Endodermal cell (in vitro differentiated cells): Measurements from ENCODE around the gene ATXN1. TPM values are rescaled to one million over a fixed set of nuclear protein-coding genes. Genes with fewer than 3 reads are reported as not detected.

Experiments used
- DNase-seq: peaks from one replicate; pipeline ENCODE4 v3.0.0-alpha.2; 2017
- H3K27ac ChIP-seq: 2 replicates; pipeline ENCODE4 v1.5.1; 2013; ENCODE audit warnings: mild to moderate bottlenecking, low read depth, low read length, moderate library complexity
- H3K27me3 ChIP-seq: 2 replicates; pipeline ENCODE4 v1.6.1; 2013; ENCODE audit warnings: mild to moderate bottlenecking, low read length, moderate library complexity; ENCODE audit not compliant: insufficient read depth, control insufficient read depth, poor library complexity, severe bottlenecking
- H3K36me3 ChIP-seq: 2 replicates; pipeline ENCODE4 v1.7.0; 2013; ENCODE audit warnings: mild to moderate bottlenecking, low read length, moderate library complexity; ENCODE audit not compliant: control insufficient read depth, insufficient read depth
- H3K4me1 ChIP-seq: one replicate; pipeline ENCODE4 v1.7.0; 2013; ENCODE audit warnings: low read length; ENCODE audit not compliant: control insufficient read depth, insufficient read depth
- H3K4me3 ChIP-seq: 2 replicates; pipeline ENCODE4 v1.5.1; 2013; ENCODE audit warnings: mild to moderate bottlenecking, low read length, moderate library complexity
- H3K9ac ChIP-seq: 2 replicates; pipeline ENCODE4 v1.6.1; 2013; ENCODE audit warnings: mild to moderate bottlenecking, low read length, moderate library complexity; ENCODE audit not compliant: poor library complexity, severe bottlenecking; ENCODE audit errors: extremely low read depth
- H3K9me3 ChIP-seq: 2 replicates; pipeline ENCODE4 v1.6.1; 2013; ENCODE audit warnings: mild to moderate bottlenecking, low read length, moderate library complexity; ENCODE audit not compliant: control insufficient read depth
- H3K27ac Mint-ChIP-seq: 2 replicates; pipeline ENCODE4 v1.8.0; 2020; ENCODE audit warnings: mixed read lengths
- H3K27me3 Mint-ChIP-seq: 2 replicates; pipeline ENCODE4 v1.8.0; 2021; ENCODE audit warnings: mild to moderate bottlenecking, mixed read lengths; ENCODE audit not compliant: insufficient read depth
- H3K36me3 Mint-ChIP-seq: 2 replicates; pipeline ENCODE4 v1.8.0; 2020; ENCODE audit warnings: low read depth, mixed read lengths
- H3K4me1 Mint-ChIP-seq: 2 replicates; pipeline ENCODE4 v1.8.0; 2020; ENCODE audit warnings: mixed read lengths
- H3K4me3 Mint-ChIP-seq: 2 replicates; pipeline ENCODE4 v1.8.0; 2020; ENCODE audit warnings: mild to moderate bottlenecking, moderate library complexity, mixed read lengths
- H3K9me3 Mint-ChIP-seq: 2 replicates; pipeline ENCODE4 v1.8.0; 2020; ENCODE audit warnings: mild to moderate bottlenecking, mixed read lengths
- WGBS, 2 experiments: methylation state at CpG; one replicate each; pipeline versions ENCODE4 v1.1.5 to v1.1.7; 2013; ENCODE audit warnings: missing lambda C conversion rate in 2 of 2, mixed read lengths in 1 of 2; ENCODE audit not compliant: insufficient coverage in 1 of 2, insufficient read length in 1 of 2; 5-methylcytosine and 5-hydroxymethylcytosine counted together
- total RNA-seq, 2 donors: library from RNA; stranded (reverse); fragmentation: NEBNext Ultra II Directional in 1 of 2; extraction: Animal tissue kit (Norgen Biotek cat#: 25700) in 1 of 2; gene quantifications; 2 replicates in 1 of 2; 3 replicates in 1 of 2; pipeline ENCODE4 v1.2.1, GENCODE V29; 2021
- TF ChIP-seq, protein P1 (sequence below): fragments of 200-600 bp; sonication (generic); conservative IDR thresholded peaks from 2 replicates; pipeline ENCODE4 v1.5.0; 2021; ENCODE audit warnings: antibody characterized with exemption, mild to moderate bottlenecking

ATXN1 gene
- total RNA-seq, 2 donors from 2014 or later: 10.4 to 15.9 TPM

- no peaks in the 10 kb centered on the region for H3K9me3 ChIP-seq
- no peak overlapping the region for H3K9ac ChIP-seq
- WGBS, 2 experiments: 94 to 100% methylated on average over 1 to 5 of the region's 5 CpGs
- Mint-ChIP-seq H3K4me1 (peaks cover 5% of the 10 kb centered on the region), H3K27ac (no peak overlapping the region), H3K4me3 (no peak overlapping the region), H3K9me3 (no peaks in the 10 kb centered on the region), H3K36me3 (peaks cover 8% of the 10 kb centered on the region), H3K27me3 (no peaks in the 10 kb centered on the region)
- no peak overlapping the region for H3K4me3 ChIP-seq
- no peaks in the 10 kb centered on the region for H3K27me3 ChIP-seq
- H3K4me1 ChIP-seq: no peaks in the 10 kb centered on the region
- no peaks in the 10 kb centered on the region for H3K36me3 ChIP-seq
- TF ChIP-seq, protein P1, sequence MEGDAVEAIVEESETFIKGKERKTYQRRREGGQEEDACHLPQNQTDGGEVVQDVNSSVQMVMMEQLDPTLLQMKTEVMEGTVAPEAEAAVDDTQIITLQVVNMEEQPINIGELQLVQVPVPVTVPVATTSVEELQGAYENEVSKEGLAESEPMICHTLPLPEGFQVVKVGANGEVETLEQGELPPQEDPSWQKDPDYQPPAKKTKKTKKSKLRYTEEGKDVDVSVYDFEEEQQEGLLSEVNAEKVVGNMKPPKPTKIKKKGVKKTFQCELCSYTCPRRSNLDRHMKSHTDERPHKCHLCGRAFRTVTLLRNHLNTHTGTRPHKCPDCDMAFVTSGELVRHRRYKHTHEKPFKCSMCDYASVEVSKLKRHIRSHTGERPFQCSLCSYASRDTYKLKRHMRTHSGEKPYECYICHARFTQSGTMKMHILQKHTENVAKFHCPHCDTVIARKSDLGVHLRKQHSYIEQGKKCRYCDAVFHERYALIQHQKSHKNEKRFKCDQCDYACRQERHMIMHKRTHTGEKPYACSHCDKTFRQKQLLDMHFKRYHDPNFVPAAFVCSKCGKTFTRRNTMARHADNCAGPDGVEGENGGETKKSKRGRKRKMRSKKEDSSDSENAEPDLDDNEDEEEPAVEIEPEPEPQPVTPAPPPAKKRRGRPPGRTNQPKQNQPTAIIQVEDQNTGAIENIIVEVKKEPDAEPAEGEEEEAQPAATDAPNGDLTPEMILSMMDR: no peak
- no peak for DNase-seq
- H3K27ac ChIP-seq: no peak overlapping the region
Measured at GRCh38 chr6:16634855-16635254, 126.4 kb downstream of the ATXN1 start.

DNA sequence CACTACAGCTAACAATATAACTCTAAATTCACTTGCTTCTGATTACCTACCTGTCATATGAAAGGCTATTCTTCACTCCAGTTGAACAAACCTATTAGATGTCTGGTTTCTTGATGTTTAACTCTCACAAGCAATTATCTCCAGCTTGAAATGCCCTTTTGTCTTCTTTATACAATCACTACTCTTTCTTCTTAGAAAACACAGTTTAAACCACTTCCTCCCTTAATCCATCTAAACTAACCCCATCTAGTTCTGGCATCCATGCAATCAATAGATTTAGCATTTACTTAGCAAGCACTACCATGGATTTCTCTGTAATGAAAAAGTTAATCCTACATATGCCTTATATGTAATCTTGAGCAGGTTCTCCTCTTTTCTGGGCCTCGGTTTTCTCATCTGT lies 127.3 kb downstream of the ATXN1 start:
- no peak overlapping the region for H3K4me3 ChIP-seq
- TF ChIP-seq, protein P1: no peak

DNA sequence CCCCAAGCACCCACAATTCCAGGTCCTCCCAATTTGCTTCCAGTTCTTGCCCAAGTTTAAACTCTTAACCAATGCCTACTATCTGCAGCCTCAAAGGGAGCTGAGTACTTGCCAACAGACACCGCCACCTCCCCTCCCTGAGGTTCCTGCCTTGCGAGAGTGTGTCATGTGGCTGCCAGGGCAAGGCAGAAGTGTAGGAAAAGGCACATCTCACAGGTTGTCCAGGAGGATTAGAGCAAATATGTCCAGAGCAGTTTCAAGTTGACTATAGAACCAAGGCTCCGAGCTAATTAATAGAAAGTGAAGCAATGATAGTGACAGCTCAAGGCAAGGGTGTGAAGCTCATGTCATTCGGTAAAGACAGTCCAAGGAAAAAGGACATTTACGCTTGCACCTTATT lies 127.8 kb downstream of the ATXN1 start:
- Histone ChIP-seq H3K9ac (no peak overlapping the region), H3K9me3 (peaks cover 7% of the 10 kb centered on the region), H3K36me3 (no peaks in the 10 kb centered on the region), H3K27me3 (no peaks in the 10 kb centered on the region), H3K4me1 (no peaks in the 10 kb centered on the region), H3K4me3 (no peak overlapping the region), H3K27ac (no peak overlapping the region)
- DNase-seq: no peak
- Mint-ChIP-seq H3K36me3 (peaks cover 7% of the 10 kb centered on the region), H3K9me3 (peaks cover 4% of the 10 kb centered on the region), H3K27ac (no peak overlapping the region), H3K4me3 (no peak overlapping the region), H3K27me3 (no peaks in the 10 kb centered on the region), H3K4me1 (peaks cover 5% of the 10 kb centered on the region)
- 94% methylated on average over 4 to 5 of the region's 5 CpGs for WGBS, 2 experiments
- TF ChIP-seq, protein P1: no peak

More for the DNA sequence above, 127.3 kb downstream of the ATXN1 start:
- no peak overlapping the region for H3K4me3 Mint-ChIP-seq
- peaks cover 2% of the 10 kb centered on the region for H3K9me3 ChIP-seq
- no peak overlapping the region for H3K27ac Mint-ChIP-seq
- 100% methylated on average over 1 of the region's 1 CpG; no CpG with 5 or more reads in 1 of the 2 experiments for WGBS, 2 experiments
- H3K27me3 Mint-ChIP-seq: no peaks in the 10 kb centered on the region
- peaks cover under 1% of the 10 kb centered on the region for H3K9me3 Mint-ChIP-seq
- no peak for DNase-seq
- H3K4me1 ChIP-seq: no peaks in the 10 kb centered on the region
- no peak overlapping the region for H3K9ac ChIP-seq
- H3K36me3 ChIP-seq: no peaks in the 10 kb centered on the region
- no peak overlapping the region for H3K27ac ChIP-seq
- H3K36me3 Mint-ChIP-seq: peaks cover 7% of the 10 kb centered on the region
- H3K27me3 ChIP-seq: no peaks in the 10 kb centered on the region
- H3K4me1 Mint-ChIP-seq: peaks cover 5% of the 10 kb centered on the region
